HepG2 (cell line): ENCODE data around the gene CERT1.

Experiments
- BRCA1 ChIP-seq: sonication (generic); formaldehyde crosslinking; IDR thresholded peaks from 2 replicates; pipeline ENCODE4 v1.4.0; 2020; ENCODE audit warnings: missing genetic modification reagents
- MYC ChIP-seq: sonication (generic); formaldehyde crosslinking; IDR thresholded peaks from 2 replicates; pipeline ENCODE4 v1.9.0; 2021; ENCODE audit warnings: missing genetic modification reagents, borderline replicate concordance
- SMAD3 ChIP-seq: sonication (generic); formaldehyde crosslinking; IDR thresholded peaks from 2 replicates; pipeline ENCODE4 v1.4.0; 2020; ENCODE audit warnings: missing genetic modification reagents
- TF ChIP-seq, protein P1 (sequence below): sonication (generic); formaldehyde crosslinking; IDR thresholded peaks from 2 replicates; pipeline ENCODE4 v1.5.0; 2020; ENCODE audit warnings: mild to moderate bottlenecking, missing genetic modification reagents, moderate library complexity

DNA sequence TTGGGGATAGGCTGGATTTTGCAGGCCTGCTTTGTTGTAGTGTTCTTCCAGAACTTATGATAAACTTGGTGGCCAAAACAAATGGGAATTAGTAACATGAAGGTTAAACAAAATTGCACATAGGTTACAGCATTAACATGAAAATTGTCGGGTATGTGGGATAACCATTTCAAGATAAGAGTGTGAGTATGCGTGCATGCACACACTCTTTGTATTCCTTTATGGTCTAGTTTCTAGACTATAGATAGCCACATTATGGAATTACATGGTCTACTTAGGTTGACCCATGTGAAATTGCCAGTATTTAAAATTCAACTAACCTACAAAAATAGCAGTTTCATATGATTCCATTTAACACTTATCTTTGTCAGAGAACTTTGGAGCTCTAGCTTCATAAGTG, 173.0 kb downstream of the CERT1 start:
- TF ChIP-seq SMAD3 (CRISPR knock-in tag) (no peak), BRCA1 (CRISPR knock-in tag) (no peak), MYC (CRISPR knock-in tag) (no peak)
- TF ChIP-seq, protein P1, sequence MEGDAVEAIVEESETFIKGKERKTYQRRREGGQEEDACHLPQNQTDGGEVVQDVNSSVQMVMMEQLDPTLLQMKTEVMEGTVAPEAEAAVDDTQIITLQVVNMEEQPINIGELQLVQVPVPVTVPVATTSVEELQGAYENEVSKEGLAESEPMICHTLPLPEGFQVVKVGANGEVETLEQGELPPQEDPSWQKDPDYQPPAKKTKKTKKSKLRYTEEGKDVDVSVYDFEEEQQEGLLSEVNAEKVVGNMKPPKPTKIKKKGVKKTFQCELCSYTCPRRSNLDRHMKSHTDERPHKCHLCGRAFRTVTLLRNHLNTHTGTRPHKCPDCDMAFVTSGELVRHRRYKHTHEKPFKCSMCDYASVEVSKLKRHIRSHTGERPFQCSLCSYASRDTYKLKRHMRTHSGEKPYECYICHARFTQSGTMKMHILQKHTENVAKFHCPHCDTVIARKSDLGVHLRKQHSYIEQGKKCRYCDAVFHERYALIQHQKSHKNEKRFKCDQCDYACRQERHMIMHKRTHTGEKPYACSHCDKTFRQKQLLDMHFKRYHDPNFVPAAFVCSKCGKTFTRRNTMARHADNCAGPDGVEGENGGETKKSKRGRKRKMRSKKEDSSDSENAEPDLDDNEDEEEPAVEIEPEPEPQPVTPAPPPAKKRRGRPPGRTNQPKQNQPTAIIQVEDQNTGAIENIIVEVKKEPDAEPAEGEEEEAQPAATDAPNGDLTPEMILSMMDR, result no peak
